SJCRH30 (cell line): ENCODE results near the gene TBC1D8. TPM values are rescaled to one million over a fixed set of nuclear protein-coding genes. Genes with fewer than 3 reads are reported as not detected.
"Not testable (repeated sequence)": the region's sequence is repeated elsewhere in the genome, so short reads cannot be mapped to it uniquely, and the experiment has no call there.

Source experiments
- DNase-seq, 2 experiments: peaks; one replicate each; pipeline ENCODE4 v3.0.0-alpha.2; 2015 to 2020
- H3K27ac ChIP-seq: fragments of 250-450 bp; sonication (Bioruptor Pico); 2 replicates; pipeline ENCODE4 v1.5.1; 2020; ENCODE audit warnings: mild to moderate bottlenecking, moderate library complexity
- H3K27me3 ChIP-seq: fragments of 250-450 bp; sonication (Bioruptor Pico); 2 replicates; pipeline ENCODE4 v1.5.1; 2020; ENCODE audit warnings: mild to moderate bottlenecking, moderate library complexity
- H3K36me3 ChIP-seq: fragments of 250-450 bp; sonication (Bioruptor Pico); 2 replicates; pipeline ENCODE4 v1.5.1; 2020; ENCODE audit warnings: mild to moderate bottlenecking, moderate library complexity
- H3K4me1 ChIP-seq: fragments of 250-450 bp; sonication (Bioruptor Pico); 2 replicates; pipeline ENCODE4 v1.5.1; 2020; ENCODE audit warnings: mild to moderate bottlenecking, moderate library complexity
- H3K4me3 ChIP-seq: fragments of 250-450 bp; sonication (Bioruptor Pico); 2 replicates; pipeline ENCODE4 v1.5.1; 2020; ENCODE audit warnings: mild to moderate bottlenecking, moderate library complexity
- H3K9me3 ChIP-seq: fragments of 250-450 bp; sonication (Bioruptor Pico); replicated peaks from 2 replicates; pipeline ENCODE4 v1.5.1; 2020; ENCODE audit warnings: mild to moderate bottlenecking, moderate library complexity
- total RNA-seq: library from RNA; depleted of rRNA; stranded (reverse); fragments of >200 nt; shearing (Covaris generic); gene quantifications from 2 replicates; pipeline ENCODE4 v1.2.3, GENCODE V29; 2014

TBC1D8 gene
- total RNA-seq, 1 experiment from 2014 or later: 8.8 TPM

- Histone ChIP-seq H3K4me3 (no peak overlapping the region), H3K9me3 (no peaks in the 10 kb centered on the region), H3K27me3 (no peaks in the 10 kb centered on the region), H3K36me3 (no peaks in the 10 kb centered on the region), H3K27ac (no peak overlapping the region), H3K4me1 (peaks cover 6% of the 10 kb centered on the region)
- no peak for DNase-seq
These were observed 25.6 kb upstream of the TBC1D8 start for GRCh38 chr2:101176803-101177202.

- Histone ChIP-seq H3K27ac (no peak overlapping the region), H3K4me1 (peaks cover 6% of the 10 kb centered on the region), H3K4me3 (no peak overlapping the region), H3K36me3 (no peaks in the 10 kb centered on the region), H3K9me3 (no peaks in the 10 kb centered on the region), H3K27me3 (no peaks in the 10 kb centered on the region)
- no peak for DNase-seq
These were observed 24.8 kb upstream of the TBC1D8 start for GRCh38 chr2:101175991-101176390.

- no peaks in the 10 kb centered on the region for H3K27me3 ChIP-seq
- no peaks in the 10 kb centered on the region for H3K9me3 ChIP-seq
- H3K4me1 ChIP-seq: peaks cover 6% of the 10 kb centered on the region
- no peaks in the 10 kb centered on the region for H3K36me3 ChIP-seq
- H3K27ac ChIP-seq: no peak overlapping the region
- no peak for DNase-seq
- H3K4me3 ChIP-seq: no peak overlapping the region
These were observed 22.6 kb upstream of the TBC1D8 start for GRCh38 chr2:101173707-101174295.

- not testable (repeated sequence) for H3K36me3 ChIP-seq, DNase-seq, H3K4me1 ChIP-seq, H3K27ac ChIP-seq, H3K27me3 ChIP-seq, H3K9me3 ChIP-seq, H3K4me3 ChIP-seq
These were observed 18.6 kb upstream of the TBC1D8 start for GRCh38 chr2:101169822-101170221.

- H3K36me3 ChIP-seq: no peaks in the 10 kb centered on the region
- no peaks in the 10 kb centered on the region for H3K27me3 ChIP-seq
- H3K4me1 ChIP-seq: no peaks in the 10 kb centered on the region
- H3K9me3 ChIP-seq: no peaks in the 10 kb centered on the region; the same call in 1 of the 2 replicates
- H3K4me3 ChIP-seq: no peak overlapping the region
- no peak for DNase-seq
- H3K27ac ChIP-seq: no peak overlapping the region
These were observed 17.5 kb upstream of the TBC1D8 start for GRCh38 chr2:101168706-101169105.

GRCh38 chr2:101167532-101167931 lies 16.4 kb upstream of the TBC1D8 start:
- not testable (repeated sequence) for H3K9me3 ChIP-seq, DNase-seq, H3K27ac ChIP-seq, H3K27me3 ChIP-seq, H3K4me1 ChIP-seq, H3K4me3 ChIP-seq, H3K36me3 ChIP-seq

- Histone ChIP-seq H3K27ac (no peak overlapping the region), H3K27me3 (no peaks in the 10 kb centered on the region), H3K36me3 (no peaks in the 10 kb centered on the region), H3K4me1 (no peaks in the 10 kb centered on the region), H3K9me3 (no peaks in the 10 kb centered on the region; the same call in 1 of the 2 replicates), H3K4me3 (no peak overlapping the region)
- DNase-seq: no peak
These were observed 12.8 kb upstream of the TBC1D8 start for GRCh38 chr2:101164021-101164420.

GRCh38 chr2:101162561-101163330 lies 11.6 kb upstream of the TBC1D8 start:
- Histone ChIP-seq H3K9me3 (no peaks in the 10 kb centered on the region; the same call in 1 of the 2 replicates), H3K4me1 (peaks cover 7% of the 10 kb centered on the region), H3K27me3 (no peaks in the 10 kb centered on the region), H3K27ac (no peak overlapping the region), H3K36me3 (no peaks in the 10 kb centered on the region), H3K4me3 (no peak overlapping the region)
- no peak for DNase-seq

GRCh38 chr2:101161658-101162057 lies 10.5 kb upstream of the TBC1D8 start:
- no peak overlapping the region for H3K4me3 ChIP-seq
- no peak for DNase-seq
- no peaks in the 10 kb centered on the region for H3K27me3 ChIP-seq
- H3K36me3 ChIP-seq: no peaks in the 10 kb centered on the region
- H3K4me1 ChIP-seq: peaks cover 7% of the 10 kb centered on the region
- no peaks in the 10 kb centered on the region for H3K9me3 ChIP-seq
- no peak overlapping the region for H3K27ac ChIP-seq

- Histone ChIP-seq H3K27me3 (no peaks in the 10 kb centered on the region), H3K36me3 (no peaks in the 10 kb centered on the region), H3K4me3 (no peak overlapping the region), H3K27ac (no peak overlapping the region), H3K4me1 (peaks cover 7% of the 10 kb centered on the region), H3K9me3 (no peaks in the 10 kb centered on the region)
- DNase-seq: no peak
These were observed 9.3 kb upstream of the TBC1D8 start for GRCh38 chr2:101160454-101160853.

- Histone ChIP-seq H3K4me3 (no peak overlapping the region), H3K9me3 (no peaks in the 10 kb centered on the region), H3K36me3 (no peaks in the 10 kb centered on the region), H3K27ac (no peak overlapping the region), H3K27me3 (no peaks in the 10 kb centered on the region), H3K4me1 (peaks cover 11% of the 10 kb centered on the region)
- no peak for DNase-seq
These were observed 8.3 kb upstream of the TBC1D8 start for GRCh38 chr2:101159526-101159925.

GRCh38 chr2:101157272-101157671 lies 6.1 kb upstream of the TBC1D8 start:
- Histone ChIP-seq H3K4me3 (no peak overlapping the region), H3K27me3 (no peaks in the 10 kb centered on the region), H3K27ac (no peak overlapping the region), H3K36me3 (no peaks in the 10 kb centered on the region), H3K4me1 (peaks cover 26% of the 10 kb centered on the region), H3K9me3 (no peaks in the 10 kb centered on the region)
- DNase-seq: no peak

- no peaks in the 10 kb centered on the region for H3K27me3 ChIP-seq
- peak overlapping the region; percentile 76 for H3K4me3 ChIP-seq
- peak overlapping the region; percentile 61 for H3K27ac ChIP-seq
- no peaks in the 10 kb centered on the region for H3K9me3 ChIP-seq
- peak; percentile 74 to 92 for DNase-seq
- H3K36me3 ChIP-seq: no peaks in the 10 kb centered on the region
- H3K4me1 ChIP-seq: peaks cover 24% of the 10 kb centered on the region
These were observed 2.6 kb upstream of the TBC1D8 start for GRCh38 chr2:101153787-101154186.

- H3K4me3 ChIP-seq: peak overlapping the region; percentile 76
- peak overlapping the region; percentile 61 for H3K27ac ChIP-seq
- DNase-seq: peak; percentile 34 to 59
- H3K36me3 ChIP-seq: no peaks in the 10 kb centered on the region
- H3K9me3 ChIP-seq: no peaks in the 10 kb centered on the region
- H3K4me1 ChIP-seq: peaks cover 19% of the 10 kb centered on the region
- no peaks in the 10 kb centered on the region for H3K27me3 ChIP-seq
These were observed 2.0 kb upstream of the TBC1D8 start for GRCh38 chr2:101153077-101153707.

GRCh38 chr2:101152272-101153076 lies 1.3 kb upstream of the TBC1D8 start:
- Histone ChIP-seq H3K9me3 (no peaks in the 10 kb centered on the region), H3K27me3 (no peaks in the 10 kb centered on the region), H3K4me3 (peak overlapping the region; percentile 76), H3K4me1 (peaks cover 19% of the 10 kb centered on the region), H3K36me3 (no peaks in the 10 kb centered on the region), H3K27ac (peak overlapping the region; percentile 61)
- DNase-seq: peak; percentile 69 to 80
